Dedifferentiated amniotic fluid mesenchymal stem cell (primary cell): ENCODE measurements around the gene ARIH2.

Source experiments
- DNase-seq: peaks from one replicate; pipeline ENCODE4 v3.0.0-alpha.2; 2016; ENCODE audit errors: extremely low spot score

Gene ARIH2

GRCh38 chr3:48929358-48930035, 10.9 kb downstream of the ARIH2 start:
- DNase-seq, result no peak

DNA sequence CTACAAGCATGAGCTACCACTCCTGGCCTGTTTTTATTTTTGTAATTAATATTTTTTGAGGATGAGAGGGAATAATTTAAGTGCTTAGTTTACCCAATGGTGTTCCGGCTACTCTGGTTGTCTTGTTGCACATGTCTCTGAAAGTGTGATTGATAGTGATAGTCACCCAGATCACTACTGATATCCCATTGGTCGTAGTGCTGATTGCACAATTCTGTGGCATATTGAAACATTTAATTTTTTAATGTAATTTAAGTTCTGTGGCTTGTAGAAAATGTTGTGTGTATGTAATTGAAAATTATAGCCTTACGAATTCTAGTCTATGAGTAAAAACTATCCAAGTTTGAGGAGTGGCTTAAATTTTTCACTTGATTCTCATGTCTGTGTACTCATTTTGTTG, 11.9 kb downstream of the ARIH2 start:
- no peak for DNase-seq

DNA sequence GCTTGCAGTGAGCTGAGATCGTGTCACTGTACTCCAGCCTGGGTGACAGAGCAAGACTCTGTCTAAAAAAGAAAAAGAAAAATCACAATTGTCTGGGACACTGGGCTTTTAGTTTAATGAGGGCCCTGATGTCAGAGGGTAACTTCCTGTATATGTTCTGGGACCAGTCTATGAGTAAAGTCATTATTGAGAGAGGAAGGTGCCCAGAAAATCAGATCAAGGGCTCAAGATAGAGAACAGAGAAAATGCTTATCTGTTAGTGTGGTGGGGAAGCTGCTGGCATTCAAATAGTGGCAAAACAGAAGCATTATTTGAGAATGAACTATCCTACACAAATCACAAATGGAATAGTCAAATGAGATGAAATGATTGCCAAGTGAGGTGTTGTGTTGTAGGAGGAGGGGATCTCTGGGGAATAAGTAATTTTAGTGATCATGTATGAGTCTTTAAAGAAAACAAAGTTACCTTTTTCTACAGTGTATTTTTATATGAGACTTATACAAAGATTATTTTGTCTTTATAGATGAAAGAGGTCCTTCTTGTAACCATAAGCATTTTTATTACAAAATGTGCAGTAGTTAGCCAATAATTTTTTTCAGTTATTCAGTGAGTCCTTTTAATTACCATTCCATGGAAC, 13.4 kb downstream of the ARIH2 start:
- DNase-seq, result no peak

DNA sequence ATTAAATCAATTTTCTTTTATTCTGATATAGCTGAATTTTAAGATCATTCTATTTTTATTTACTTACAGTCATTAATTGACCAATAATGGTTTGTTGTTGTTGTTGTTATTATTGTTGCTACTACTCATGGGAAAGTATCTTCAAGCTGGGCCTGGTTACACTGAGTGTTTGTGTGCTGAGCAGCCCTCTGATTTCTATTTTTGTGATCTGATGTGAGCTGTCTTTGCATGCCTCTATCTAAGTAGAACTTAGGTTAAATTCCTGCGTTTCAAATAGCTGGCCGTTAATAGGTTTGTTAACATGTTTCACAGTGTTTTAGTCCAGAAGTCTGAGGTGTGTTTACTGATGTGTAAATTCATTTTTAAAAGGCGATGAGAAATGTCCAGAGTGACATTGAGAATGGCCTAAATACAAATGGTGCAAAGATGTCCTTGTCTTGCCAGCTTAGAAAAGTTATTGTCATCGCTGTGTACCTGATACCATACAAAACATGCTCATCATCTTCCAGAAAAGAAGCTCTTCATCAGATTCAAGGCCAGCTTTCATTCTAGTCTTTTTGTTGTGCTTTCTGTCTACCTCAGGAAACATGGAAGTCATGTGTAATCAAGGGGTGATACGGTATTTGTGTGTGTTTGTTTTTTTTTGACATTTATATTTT, 15.8 kb downstream of the ARIH2 start:
- DNase-seq, result no peak

DNA sequence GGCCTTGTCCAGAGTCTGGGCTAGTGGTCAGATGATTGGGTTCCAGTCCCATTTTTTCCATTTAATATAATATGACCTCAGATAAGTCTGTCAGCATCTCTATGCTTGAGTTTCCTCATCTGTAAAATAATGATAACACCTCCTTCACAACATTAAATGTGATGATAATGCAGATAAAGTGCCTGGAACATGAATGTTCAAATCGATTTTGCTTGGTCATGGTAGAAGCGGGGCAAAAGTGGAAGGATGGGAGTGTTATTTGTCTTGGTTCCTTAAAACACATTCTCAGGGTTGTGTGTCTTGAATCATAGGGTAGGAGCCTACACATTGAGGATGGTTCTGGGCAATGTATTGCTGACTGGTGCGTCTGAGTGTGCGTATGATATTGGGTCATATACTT, 16.9 kb downstream of the ARIH2 start:
- no peak for DNase-seq

GRCh38 chr3:48938156-48938555, 19.5 kb downstream of the ARIH2 start:
- no peak for DNase-seq

GRCh38 chr3:48938689-48939088, 20.0 kb downstream of the ARIH2 start:
- DNase-seq, result no peak

DNA sequence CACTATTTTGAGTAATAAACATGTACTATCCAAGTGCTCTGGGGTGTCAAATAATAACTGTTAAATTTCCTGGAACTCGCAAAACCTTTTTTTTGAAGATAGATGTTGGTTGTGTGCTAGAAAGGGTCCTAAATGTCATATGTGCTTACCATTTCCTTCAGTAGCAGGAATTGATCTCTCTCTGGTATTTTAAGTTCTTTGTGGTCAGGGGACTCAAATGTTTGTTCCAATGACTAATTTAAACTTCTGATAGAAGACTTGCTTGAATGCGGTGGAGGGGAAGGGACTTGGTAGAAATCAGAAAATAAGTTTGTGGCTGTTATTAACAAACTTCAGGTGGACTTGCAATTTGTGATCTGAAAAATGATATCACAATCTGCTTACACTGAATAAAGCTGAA, 26.8 kb downstream of the ARIH2 start:
- DNase-seq, result no peak

DNA sequence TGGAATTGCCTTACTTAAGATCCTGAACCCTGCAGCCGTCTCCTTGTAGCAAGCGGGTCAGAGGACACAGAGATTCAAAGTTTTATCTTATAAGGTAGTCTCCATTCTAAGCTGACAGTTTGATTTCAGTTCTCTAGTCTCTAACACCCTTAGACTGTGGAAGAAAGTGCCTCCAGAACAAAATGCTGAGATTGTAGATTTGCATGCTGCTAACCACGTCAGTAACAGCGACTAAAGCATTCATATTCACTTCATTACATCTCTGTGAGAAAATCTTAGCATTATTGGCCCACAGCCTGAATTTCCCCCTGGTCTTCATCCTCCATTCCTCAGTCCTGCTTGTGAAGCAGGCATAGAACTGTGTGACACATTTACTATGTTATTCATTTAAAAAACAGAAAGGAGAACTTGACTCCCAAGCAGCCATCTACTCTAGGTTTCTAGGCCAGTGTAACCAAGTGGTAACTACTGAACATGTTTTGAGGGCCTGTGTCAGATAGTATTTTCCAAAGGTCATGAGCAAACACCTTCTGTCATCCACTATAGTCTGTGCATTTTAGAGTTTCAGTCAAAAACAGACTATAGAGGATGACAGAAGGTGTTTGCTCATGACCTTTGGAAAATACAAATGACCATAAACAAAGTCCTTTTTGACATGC, 27.4 kb downstream of the ARIH2 start:
- no peak for DNase-seq

GRCh38 chr3:48949376-48949717, 30.7 kb downstream of the ARIH2 start:
- DNase-seq, result no peak

DNA sequence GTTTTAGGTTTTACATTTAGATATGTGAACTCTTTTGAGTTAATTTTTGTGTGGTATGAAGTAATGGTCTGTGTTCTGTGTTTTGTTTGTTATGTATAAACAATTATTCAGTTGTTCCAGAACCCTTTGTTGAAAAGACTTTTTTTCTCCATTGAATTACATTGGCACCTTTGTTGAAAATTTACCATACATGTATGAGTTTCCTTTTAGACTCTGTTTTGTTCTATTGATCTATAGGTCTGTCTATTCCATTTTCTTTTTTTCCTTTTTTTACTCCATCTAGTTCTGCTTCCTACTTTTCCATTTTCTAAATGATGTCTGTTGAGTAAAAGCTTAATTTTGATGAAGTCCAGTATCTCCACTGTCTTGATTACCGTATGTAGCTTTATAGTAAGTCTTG, 31.4 kb downstream of the ARIH2 start:
- DNase-seq, result no peak

DNA sequence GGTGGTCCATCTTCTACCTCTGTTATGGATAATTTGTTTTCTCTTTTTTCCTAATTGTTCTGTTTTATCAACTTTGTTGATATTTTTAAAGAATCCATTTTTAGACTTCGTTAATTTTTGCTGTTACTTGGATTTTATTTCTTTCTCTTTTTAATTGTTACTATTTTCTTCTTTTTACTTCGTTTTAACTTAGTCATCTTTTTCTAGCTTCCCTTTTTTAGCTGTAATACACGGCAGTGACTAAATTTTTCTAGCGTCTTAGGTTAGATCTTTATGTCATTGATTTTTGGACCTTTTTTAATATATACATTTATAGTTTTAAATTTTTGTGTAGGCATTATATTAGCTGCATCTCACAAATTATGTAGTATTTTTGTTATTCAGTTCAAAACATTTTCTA, 33.1 kb downstream of the ARIH2 start:
- DNase-seq, result no peak

- DNase-seq, result no peak
Measured at GRCh38 chr3:48952510-48953118, 34.0 kb downstream of the ARIH2 start.

DNA sequence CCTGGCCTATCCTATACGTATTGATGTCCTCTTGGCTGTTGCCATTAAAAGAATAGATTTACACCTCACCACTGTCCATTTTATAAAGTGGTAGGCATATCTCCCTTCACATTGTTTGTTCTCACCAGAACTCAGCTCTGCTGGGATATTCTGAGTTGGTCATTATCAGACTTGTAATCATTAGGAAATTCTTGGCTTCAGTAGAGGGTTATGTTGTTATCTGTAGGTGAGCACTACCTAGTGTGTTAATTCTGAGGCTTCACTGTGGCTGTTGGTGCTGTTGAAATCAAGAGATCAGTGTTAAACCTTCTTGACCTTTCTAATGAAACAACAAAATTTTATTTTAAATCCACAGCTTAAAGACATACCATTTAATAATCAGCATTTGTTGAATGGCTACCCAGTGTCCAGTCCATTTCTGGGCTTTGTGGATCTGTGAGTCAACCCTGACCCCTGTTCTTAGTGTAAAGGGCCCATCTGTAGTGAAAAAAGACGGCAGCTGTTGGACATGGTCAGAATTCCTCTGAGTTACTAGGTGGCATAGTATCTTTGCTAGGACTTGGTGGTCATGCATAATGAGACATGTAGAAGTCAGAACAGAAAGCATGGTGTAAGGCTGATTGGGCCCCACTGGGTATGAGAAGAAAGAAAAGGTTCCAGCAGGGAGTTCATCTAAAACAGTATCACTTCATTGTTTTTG, 38.5 kb downstream of the ARIH2 start:
- no peak for DNase-seq

DNA sequence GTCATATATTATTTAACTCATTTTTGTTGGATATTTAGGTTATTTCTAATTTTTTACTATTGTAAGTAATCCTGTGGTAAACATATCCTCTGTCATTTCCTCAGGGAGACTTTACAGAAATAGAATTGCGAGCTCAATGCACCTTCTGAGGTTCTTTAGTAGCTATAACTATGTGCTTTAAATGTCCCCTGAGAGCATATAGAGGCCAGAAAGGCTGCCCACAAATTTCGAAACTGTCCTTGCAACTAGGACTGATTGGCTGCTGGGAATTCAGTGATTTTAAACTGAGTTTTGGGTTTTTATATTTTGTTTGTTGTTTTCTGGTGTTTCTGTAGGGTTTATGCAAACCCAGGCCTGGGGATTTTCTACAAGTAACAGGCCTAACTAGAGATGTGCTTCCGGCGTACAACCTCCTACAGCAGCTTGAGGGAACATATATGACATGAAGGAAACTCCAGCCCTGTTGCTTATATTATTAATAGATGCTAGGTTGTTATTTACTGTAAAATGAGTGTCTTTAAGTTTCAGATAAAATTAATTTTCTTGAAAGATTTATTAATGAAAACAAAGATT, 42.3 kb downstream of the ARIH2 start:
- DNase-seq, result no peak

DNA sequence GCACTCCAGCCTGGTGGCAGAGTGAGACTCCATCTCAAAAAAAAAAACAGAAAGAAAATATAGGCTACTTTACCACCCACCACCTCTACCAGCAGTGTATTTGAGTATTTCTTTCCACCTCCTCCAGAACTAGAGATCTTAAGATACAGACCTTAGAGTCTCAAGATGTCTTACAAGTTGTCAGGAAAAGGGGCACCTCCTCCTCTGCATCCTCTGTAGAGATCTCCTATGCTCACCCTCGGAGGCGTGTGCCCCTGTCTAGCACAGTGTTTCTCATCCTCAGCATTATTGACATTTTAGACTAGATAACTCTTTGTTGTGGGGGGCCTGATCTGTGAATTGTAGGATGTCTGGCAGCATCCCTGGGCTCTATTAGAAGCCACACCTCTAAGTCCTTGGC, 43.7 kb downstream of the ARIH2 start:
- no peak for DNase-seq

DNA sequence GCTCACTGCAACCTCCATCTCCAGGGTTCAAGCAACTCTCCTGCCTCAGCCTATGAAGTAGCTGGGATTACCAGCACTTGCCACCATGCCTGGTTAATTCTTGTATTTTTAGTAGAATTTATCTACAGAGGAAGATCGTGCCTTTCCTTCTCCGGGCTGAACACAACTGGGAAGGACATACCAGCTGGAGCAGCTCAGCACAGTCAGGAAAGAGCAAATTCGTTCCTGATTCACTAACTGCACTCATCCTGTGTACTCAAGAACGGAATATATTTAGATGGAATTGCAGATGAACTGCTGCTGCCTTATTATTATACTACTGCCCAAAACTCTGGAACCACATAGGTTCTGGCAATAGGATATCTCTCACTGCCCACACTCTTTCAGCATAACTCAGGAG, 44.3 kb downstream of the ARIH2 start:
- DNase-seq, result no peak

DNA sequence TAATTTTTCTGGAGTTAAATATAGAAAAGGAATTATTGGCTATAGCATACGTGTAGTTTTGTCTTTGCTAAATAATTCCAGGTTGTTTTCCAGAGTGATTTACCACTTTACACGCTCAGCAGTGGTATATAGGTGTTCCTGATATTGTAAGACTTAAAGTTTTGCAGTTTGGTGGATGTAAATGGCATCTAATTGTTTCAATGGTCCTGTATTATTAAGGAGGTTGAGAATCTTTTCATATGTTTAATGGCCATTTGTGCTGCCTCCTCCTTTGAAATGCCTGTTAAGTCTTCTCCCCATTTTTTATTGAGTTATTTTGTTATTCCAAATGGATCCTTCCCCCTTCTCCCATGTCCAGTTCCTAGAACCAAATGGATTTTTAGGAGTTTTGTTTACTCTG, 44.9 kb downstream of the ARIH2 start:
- DNase-seq, result no peak

DNA sequence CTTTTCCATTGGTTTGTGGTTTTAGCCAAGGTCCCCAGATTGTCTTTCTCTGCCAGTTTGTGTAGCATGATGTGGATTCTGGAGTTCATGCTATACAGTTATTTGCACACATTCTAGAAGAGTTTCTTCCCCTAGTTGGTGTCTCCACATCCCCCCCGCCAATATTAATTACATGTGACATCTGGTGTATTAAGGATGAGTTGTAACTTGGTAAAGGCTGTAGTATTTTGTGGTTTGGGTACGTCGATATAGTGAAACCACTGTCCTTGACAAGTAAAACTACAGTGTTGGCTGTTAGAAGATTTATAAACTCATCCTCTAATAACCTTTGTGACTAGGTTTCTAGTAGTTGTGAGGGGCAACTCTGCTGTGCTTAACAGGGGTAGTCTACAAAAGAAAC, 47.7 kb downstream of the ARIH2 start:
- DNase-seq, result no peak

- no peak for DNase-seq
Measured at GRCh38 chr3:48966876-48967361, 48.3 kb downstream of the ARIH2 start.

DNA sequence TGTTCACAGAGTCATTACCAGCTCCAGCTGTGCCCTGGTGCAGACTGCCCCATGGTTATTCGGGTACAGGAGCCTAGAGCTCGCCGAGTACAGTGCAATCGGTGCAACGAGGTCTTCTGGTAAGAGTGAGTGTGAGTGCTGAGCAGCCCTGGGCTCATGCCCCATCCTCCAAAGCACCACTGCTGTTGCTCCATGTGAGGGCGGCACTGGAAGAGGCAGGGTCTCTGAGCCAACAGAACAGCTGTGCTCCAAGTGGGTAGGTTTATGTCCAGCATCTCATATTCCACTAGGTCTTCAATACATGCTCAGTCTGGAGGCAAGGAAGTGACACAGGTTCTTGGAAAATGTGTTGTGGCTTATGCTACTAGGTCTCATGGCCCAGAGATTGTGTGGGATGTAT, 51.9 kb downstream of the ARIH2 start:
- no peak for DNase-seq
